Tongue (tissue), 2 donors: ENCODE data around the gene C6orf120. TPM values are rescaled to one million over a fixed set of nuclear protein-coding genes. Genes with fewer than 3 reads are reported as not detected.

ENCODE experiments used
- DNase-seq: peaks from one replicate; pipeline ENCODE4 v3.0.0-alpha.2; 2015
- total RNA-seq: library from RNA; depleted of rRNA; stranded (reverse); fragments of >200 nt; gene quantifications from one replicate; pipeline ENCODE4 v1.2.3, GENCODE V29; 2014

C6orf120 gene
- total RNA-seq, 1 donor from 2014 or later, result 32.8 TPM

DNA sequence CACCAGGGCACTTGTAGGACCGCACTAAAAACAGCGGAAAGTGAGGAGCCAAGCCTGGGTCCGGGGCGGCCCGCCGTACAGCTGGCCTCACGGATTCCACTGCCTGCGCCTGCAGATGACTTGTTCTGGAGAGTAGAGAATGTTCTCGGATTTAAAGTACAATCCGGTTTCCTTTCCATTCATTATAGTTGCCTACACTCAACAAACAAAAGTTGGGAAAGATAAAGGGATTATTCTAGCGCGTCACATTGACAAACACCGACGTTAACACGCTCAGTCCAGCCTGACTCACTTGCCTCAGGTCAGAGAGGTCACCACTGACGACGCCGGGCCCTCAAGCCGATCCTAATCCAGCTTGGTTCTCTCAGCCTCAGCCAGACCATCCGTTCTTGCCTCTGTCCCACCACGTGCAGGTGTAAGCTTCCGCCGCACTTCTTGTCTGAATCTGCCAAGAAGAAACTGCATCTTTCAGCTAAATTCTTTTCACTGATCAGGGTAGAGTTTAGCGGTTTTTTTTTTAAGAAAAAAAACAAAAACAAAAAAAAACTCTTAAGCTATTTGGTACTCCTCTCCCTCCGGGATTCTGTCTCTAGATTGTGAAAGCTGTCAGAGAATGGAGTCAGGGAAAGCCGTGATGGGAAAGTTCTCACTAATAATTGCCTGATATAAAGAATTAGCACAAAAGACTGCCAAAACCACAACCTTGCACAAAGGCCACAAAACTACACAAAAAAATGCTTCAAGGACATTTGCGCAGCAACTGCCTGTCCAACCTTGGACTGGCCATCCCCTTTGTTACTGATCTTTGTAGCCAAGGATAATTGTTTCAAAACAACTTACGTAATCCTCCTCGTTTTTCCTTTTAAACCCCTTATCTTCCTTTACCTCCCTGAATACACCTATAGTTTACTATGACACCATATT, 23.5 kb downstream of the C6orf120 start:
- peak; percentile 62 for DNase-seq

DNA sequence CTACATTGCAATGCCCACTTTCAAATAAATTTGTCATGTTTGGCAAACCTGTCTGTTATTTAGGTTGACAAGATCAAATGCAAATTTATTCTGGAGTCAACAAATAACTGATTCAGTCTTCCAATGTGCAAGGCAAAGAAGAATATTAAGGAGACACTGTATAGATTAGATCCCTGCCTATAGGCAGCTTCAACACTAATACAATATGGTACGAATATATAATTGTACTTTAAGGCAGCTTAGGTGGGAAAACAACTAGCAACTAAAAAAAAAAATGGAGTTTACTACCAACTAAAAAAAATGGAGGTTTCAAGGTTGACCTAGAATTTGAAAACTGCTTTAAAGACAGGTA, 24.1 kb downstream of the C6orf120 start:
- no peak for DNase-seq

DNA sequence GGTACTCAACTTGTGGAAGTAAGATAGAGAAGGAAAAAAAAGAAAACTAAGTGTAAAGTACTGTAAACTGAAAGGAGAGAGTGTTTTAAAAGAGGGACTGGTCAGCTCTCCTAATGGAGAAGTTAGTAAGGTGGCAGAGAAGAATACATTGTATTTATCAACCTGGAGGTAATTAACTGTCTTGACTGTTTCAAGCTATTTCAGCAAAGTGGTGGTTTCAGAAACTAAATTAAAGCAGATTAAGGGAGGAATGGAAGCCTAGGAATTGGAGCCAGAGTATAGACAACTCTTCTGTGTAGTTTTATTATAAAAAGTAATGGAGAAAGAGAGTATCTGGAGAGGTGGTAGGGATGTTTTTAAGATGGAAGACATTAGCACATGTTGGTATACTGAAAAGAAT, 25.0 kb downstream of the C6orf120 start:
- DNase-seq, result no peak

DNA sequence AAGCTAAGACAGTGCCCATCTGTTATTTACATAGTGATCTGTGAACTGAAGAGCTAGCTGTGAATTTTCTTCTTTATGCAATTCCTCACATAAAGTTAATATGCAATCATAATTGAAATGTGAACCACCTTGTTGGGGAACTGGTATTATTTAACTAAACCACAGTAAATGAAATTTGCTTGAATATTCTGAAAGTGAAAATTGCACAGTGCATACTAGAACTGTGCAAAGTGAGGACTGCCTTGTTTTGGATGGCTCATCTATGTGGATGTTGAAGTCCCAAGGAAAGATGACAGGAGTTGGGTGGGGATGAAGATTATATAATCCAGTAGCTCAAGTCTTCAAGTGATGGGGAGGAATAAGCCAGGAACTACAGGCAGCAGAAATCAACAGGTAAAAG, 28.0 kb downstream of the C6orf120 start:
- DNase-seq, result no peak

DNA sequence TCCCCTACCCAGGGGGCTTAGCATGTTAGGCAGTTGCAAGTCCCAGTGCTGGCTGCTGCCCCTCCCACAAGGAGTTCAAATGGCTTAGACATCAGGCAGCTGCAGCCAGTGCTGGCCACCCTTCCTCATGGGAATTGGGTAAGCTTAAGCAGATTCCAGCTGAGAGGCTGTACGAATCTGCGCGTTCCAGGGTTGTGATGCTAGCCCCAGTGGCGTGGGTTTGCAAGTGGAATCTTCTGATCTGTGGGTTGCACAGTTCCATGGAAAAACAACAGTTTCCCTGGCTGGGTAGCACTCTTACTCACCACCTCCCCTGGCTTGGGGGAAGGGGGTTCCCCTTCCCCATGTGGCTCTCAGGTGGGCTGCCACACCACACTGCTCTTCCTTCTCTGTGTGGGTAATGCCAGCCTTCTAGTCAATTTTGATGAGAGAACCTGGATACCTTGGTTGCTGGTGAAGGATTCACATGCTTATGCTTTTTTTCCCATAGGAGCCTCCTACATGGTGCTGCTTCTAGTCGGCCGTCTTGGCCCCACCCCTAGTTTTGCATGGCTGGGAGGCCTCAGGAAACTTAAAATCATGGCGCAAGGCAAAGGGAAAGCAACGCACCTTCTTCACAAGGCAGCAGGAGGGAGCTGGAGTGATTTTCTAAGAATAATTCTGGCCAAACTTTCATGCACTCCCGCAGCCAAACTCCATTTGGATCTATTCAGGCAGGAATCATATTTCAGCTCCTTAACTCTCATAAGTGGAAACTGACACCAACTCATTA, 36.5 kb downstream of the C6orf120 start:
- peak; percentile 71 for DNase-seq

DNA sequence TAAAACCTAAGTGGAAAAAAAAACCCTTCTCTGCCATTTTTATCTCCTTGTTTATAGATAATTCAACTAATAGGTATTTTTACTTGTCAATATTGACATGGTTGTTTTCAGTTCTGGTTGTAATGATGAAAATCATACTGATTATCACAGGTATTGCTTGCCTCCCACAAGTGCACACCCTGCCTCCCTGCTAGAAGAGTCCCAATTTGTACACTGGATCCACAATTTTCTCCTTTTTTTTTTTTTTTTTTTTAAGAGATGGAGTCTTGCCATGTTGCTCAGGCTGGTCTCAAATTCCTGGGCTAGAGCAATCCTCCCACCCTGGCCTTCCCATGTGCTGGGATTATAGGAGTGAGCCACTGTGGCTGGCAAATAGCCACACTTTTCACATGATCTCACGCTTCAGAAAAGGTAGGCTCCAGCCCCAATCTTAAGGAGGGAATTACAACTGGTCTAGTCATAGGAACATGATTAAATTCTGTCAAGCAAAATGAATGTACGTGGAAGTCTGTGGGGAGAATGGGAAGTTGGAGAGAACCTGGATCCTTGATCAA, 37.1 kb downstream of the C6orf120 start:
- DNase-seq, result peak; percentile 17

DNA sequence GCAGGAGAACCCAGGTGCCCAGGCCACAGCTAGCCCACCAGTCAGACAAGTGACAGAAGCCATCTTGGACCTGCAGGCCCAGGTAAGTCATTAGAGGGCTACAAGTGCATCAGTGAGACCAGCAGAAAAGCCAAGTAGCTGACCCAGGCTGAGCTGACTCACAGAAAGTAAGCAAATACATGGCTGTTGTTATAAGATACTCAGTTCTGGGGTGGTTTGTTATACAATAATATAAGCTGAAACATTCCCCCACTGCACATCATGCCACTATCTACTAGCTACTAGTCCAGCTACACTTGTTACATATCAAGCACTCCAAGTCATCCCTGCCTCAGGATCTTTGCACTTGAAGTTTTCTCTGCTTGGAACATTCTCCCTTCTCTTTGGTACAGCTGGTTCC, 39.4 kb downstream of the C6orf120 start:
- DNase-seq, result no peak

DNA sequence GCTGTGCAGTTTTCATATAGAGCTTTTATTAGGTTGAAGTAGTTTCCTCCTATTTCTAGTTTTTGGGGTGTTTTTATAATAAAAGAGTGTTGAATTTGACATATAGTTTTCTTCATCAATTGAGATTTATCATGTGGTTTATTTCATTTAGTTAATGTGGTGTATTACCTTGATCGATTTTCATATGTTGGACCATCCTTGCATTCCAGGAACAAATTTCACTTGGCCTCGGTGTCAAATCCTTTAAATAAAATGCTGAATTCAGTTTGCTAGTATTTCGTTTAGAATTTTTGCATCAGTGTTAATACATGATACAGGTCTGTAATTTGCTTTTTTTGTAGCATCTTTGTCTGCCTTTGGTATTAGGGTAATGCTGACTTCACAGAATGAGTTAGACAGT, 43.5 kb downstream of the C6orf120 start:
- no peak for DNase-seq

DNA sequence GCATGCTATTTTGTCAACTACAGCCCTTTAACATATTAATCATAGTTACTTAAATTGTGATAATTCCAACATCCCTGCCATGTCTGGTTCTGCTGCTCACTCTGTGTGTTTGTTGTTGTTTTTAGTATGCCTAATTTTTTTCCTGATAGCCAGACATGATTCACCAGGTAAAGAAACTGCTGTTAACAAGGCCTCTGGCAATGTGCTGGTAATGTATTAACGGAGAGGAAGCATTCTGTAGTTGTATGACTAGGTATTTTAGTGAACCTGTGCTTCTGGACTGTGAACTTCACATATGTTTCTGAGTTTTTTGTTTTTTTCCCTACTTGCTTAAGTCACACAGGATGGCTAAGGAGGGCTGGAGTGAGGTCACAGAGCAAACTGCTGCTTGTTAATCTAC, 44.6 kb downstream of the C6orf120 start:
- no peak for DNase-seq

DNA sequence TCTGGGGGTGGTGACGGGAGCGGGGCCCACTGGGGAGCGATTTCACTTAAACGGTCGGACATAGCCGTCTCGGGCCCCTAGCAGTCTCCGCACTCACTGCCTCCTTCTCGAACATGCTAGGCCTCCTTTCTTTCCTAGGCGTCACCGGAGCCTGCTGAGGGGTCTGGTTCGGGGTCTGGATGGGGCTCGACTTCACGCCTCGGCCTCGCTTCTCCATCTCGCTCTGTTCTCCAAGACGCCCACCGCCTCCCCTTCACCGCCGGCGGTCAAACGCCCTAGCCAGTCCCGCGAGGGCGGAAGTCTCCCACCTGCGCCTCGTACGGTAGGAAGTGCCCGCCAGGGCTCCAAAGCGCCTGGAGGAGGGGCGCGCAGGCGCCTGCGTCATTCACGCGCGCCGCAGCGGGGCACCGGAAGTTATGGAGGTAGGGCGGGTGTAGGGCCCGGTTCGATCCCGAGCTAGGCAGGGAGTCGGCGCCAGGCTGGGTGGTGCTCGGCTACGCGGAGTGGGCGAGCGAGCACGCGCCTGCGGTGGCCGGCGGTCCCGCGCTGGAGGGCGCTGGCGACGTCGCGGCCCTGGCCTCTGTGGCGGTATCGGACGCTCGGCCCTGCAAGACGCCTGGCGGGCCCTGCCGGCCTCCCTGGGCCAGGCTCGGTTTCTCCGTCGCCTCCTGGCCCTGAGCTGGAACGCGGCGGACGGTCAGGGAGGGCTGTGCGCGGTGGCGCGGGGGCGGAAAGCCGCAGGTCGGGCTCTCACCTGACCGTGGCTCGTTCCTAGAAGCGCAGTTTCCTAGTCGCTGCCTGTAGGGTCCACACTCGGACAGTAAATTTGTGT, 49.5 kb downstream of the C6orf120 start, which contains the start of the genes DYNLT2 and ERMARD:
Gene DYNLT2, minus strand, starts transcription at position 331 of the 832 bp plus-strand sequence. Its CDS starts 114 bp downstream, at position 217.
Gene ERMARD, plus strand, starts transcription at position 381 of the 832 bp plus-strand sequence. Its CDS starts 36 bp downstream, at position 417.
- DNase-seq, result peak; percentile 97

DNA sequence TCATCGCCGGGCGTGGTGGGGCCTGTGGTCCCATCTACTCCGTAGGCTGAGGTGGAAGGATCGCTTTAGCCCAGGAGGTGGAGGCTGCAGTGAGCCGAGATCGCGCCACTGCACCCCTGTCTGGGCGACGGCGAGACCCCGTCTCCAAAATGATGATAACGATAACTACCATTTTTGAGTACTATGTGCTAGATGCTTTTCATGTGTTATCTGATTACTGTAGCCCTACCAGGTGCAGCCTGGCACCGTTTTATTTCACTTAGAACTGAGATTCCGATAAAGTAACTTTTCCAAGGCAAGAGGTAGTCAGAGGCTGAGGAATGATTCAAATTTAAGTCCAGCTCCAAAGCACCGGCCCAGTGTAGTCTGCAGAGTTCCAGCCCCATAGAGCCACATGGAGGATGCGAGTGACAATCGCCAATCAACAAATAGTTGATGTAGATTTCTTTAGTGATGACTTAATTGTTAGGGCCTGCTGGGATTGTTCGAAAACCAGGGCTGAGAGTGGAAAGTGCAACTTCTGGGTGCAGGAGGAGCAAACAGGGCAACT, 50.2 kb downstream of the C6orf120 start:
- no peak for DNase-seq

Other genes with a start within 250 kb of the C6orf120 start
- 43.6 TPM for gene WDR27, start 97 bp upstream of the C6orf120 start, total RNA-seq
- gene PHF10, start 22.4 kb downstream of the C6orf120 start, total RNA-seq, result 72.2 TPM
- gene DYNLT2, start 49.4 kb downstream of the C6orf120 start, total RNA-seq, result 5.7 TPM
- gene ERMARD, start 49.5 kb downstream of the C6orf120 start, total RNA-seq, result 17.3 TPM